Calu3 (cell line): Measurements from ENCODE around the gene H2AZ2. TPM values are rescaled to one million over a fixed set of nuclear protein-coding genes. Genes with fewer than 3 reads are reported as not detected.

Source experiments
- Bru-seq: library from RNA; stranded (reverse); fragments of 400-500 nt; gene quantifications from one replicate; lab custom pipeline; 2021; lab: Mats Ljungman, UMichigan
- BruChase-seq, 2 experiments: library from RNA; stranded (reverse); fragments of 400-500 nt; gene quantifications; one replicate each; lab custom pipeline; 2021; lab: Mats Ljungman, UMichigan
- BruUV-seq: library from RNA; stranded (reverse); fragments of 400-500 nt; replicated peaks from 2 replicates; lab custom pipeline; 2021; lab: Mats Ljungman, UMichigan
- CTCF ChIA-PET: fragments of 300-600 bp; sonication (Branson Sonifier 250); formaldehyde crosslinking; loops from one replicate; lab custom pipeline; 2022; ENCODE audit warnings: antibody characterized with exemption; lab: Charles Lee
- DNase-seq: peaks from one replicate; pipeline ENCODE4 v3.0.0; 2022
- H3K27ac Mint-ChIP-seq: one replicate; pipeline ENCODE4 v1.8.0; 2022; ENCODE audit warnings: mixed read lengths; ENCODE audit not compliant: unreplicated experiment
- H3K27me3 Mint-ChIP-seq: one replicate; pipeline ENCODE4 v1.8.0; 2022; ENCODE audit warnings: mixed read lengths; ENCODE audit not compliant: unreplicated experiment
- H3K36me3 Mint-ChIP-seq: one replicate; pipeline ENCODE4 v1.8.0; 2022; ENCODE audit warnings: mild to moderate bottlenecking, moderate library complexity, mixed read lengths; ENCODE audit not compliant: insufficient read depth, unreplicated experiment
- H3K4me1 Mint-ChIP-seq: one replicate; pipeline ENCODE4 v1.8.0; 2022; ENCODE audit warnings: mild to moderate bottlenecking, low read depth, mixed read lengths; ENCODE audit not compliant: unreplicated experiment
- H3K4me3 Mint-ChIP-seq: one replicate; pipeline ENCODE4 v1.8.0; 2022; ENCODE audit warnings: mild to moderate bottlenecking, low read depth, moderate library complexity, mixed read lengths; ENCODE audit not compliant: unreplicated experiment
- H3K9me3 Mint-ChIP-seq: one replicate; pipeline ENCODE4 v1.8.0; 2022; ENCODE audit warnings: low read depth, mixed read lengths; ENCODE audit not compliant: unreplicated experiment
- intact Hi-C: fragments of 100-400 bp; cut with micrococcal nuclease; formaldehyde crosslinking; loops from one replicate; pipeline ENCODE4 v1.10.0; 2022; ENCODE audit not compliant: unreplicated experiment
- long read RNA-seq: library from polyadenylated mRNA; stranded (forward); transcript quantifications from one replicate; pipeline ENCODE4 v2.0.0, GENCODE V29; 2022
- total RNA-seq: library from RNA; stranded (reverse); gene quantifications from 2 replicates; pipeline ENCODE4 v1.2.3, GENCODE V29; 2022
- TF ChIP-seq, protein P1 (sequence below): fragments of 200-600 bp; IDR thresholded peaks from one replicate; pipeline ENCODE4 v1.8.0; 2022; ENCODE audit warnings: antibody characterized with exemption; ENCODE audit not compliant: unreplicated experiment

Gene H2AZ2
- 300 and 371 TPM in 2 replicates for total RNA-seq
- Bru-seq, nascent RNA, result percentile 96 among the genes with signal in this experiment
- percentile 98 among the genes with signal in this experiment for BruChase-seq, experiment 1, labeled RNA remaining after a 6-hour chase
- percentile 98 among the genes with signal in this experiment for BruChase-seq, experiment 2, labeled RNA remaining after a 2-hour chase
- long read RNA-seq, transcript H2AFV-202 (5 exons, 752 nt), result major isoform, 337 of 461 reads
- long read RNA-seq, transcript H2AFV-204 (4 exons, 687 nt), result minor isoform, 22 of 461 reads
- long read RNA-seq, transcript H2AFV-203 (4 exons, 596 nt), result minor isoform, 13 of 461 reads
- long read RNA-seq, transcript H2AFV-205 (4 exons, 628 nt), result minor isoform, 27 of 461 reads
- long read RNA-seq, partial matches to known transcripts, result 23 of 461 reads
- long read RNA-seq, other reads (novel, unspliced or antisense), result 30 of 461 reads

GRCh38 chr7:44847920-44848634, at the start of gene H2AZ2:
Gene H2AZ2, minus strand, starts transcription at chr7:44848087. Its CDS starts 116 bp downstream, at chr7:44847971.
- BruUV-seq, result no TSS peak
- peak; percentile 100 for DNase-seq
- intact Hi-C loops, result loop anchor here (1.0 to 5.0 kb wide), 3 partner anchors 49 to 260 kb away; no protein-coding TSS in a partner anchor
- TF ChIP-seq, protein P1, sequence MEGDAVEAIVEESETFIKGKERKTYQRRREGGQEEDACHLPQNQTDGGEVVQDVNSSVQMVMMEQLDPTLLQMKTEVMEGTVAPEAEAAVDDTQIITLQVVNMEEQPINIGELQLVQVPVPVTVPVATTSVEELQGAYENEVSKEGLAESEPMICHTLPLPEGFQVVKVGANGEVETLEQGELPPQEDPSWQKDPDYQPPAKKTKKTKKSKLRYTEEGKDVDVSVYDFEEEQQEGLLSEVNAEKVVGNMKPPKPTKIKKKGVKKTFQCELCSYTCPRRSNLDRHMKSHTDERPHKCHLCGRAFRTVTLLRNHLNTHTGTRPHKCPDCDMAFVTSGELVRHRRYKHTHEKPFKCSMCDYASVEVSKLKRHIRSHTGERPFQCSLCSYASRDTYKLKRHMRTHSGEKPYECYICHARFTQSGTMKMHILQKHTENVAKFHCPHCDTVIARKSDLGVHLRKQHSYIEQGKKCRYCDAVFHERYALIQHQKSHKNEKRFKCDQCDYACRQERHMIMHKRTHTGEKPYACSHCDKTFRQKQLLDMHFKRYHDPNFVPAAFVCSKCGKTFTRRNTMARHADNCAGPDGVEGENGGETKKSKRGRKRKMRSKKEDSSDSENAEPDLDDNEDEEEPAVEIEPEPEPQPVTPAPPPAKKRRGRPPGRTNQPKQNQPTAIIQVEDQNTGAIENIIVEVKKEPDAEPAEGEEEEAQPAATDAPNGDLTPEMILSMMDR, result no peak
- Mint-ChIP-seq H3K4me3 (peak within 1 kb of the TSS; percentile 82), H3K27me3 (no peaks in the 10 kb centered on the region), H3K27ac (peak within 1 kb of the TSS; percentile 98), H3K9me3 (no peaks in the 10 kb centered on the region), H3K36me3 (peaks cover 39% of the 10 kb centered on the region), H3K4me1 (peaks cover 26% of the 10 kb centered on the region)
- CTCF ChIA-PET, result interaction anchor here (0.5 to 2.6 kb wide), 12 partner anchors 9 to 300 kb away, joined by 3 to 9 read pairs (median 4); partner anchors contain the start of gene ZMIZ2

DNA sequence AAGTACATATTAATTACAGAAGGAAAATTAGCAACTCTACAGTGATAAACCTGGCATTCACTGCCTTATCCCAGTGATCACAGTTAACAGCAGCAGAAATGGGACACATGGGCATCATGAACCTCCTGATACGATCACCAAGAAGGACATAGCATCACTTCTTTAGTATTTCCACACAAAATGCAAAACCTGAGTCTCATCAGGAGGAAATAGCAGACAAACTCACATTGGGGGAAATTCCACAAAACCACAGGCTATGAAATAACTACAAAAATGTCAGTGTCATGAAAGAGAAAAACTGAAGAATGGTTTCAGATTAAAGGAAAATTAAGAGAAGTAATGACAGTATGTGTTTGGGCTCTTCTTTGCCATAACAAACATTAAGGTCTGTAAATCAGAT, 49.4 kb upstream of the H2AZ2 start:
- no TSS peak for BruUV-seq
- Mint-ChIP-seq H3K27ac (no peak overlapping the region), H3K4me1 (no peaks in the 10 kb centered on the region), H3K27me3 (no peaks in the 10 kb centered on the region), H3K36me3 (no peaks in the 10 kb centered on the region), H3K9me3 (no peaks in the 10 kb centered on the region), H3K4me3 (no peak overlapping the region)
- no peak for DNase-seq
- CTCF ChIA-PET, result no interaction called here
- intact Hi-C loops, result no loop called here
- TF ChIP-seq, protein P1, result no peak

DNA sequence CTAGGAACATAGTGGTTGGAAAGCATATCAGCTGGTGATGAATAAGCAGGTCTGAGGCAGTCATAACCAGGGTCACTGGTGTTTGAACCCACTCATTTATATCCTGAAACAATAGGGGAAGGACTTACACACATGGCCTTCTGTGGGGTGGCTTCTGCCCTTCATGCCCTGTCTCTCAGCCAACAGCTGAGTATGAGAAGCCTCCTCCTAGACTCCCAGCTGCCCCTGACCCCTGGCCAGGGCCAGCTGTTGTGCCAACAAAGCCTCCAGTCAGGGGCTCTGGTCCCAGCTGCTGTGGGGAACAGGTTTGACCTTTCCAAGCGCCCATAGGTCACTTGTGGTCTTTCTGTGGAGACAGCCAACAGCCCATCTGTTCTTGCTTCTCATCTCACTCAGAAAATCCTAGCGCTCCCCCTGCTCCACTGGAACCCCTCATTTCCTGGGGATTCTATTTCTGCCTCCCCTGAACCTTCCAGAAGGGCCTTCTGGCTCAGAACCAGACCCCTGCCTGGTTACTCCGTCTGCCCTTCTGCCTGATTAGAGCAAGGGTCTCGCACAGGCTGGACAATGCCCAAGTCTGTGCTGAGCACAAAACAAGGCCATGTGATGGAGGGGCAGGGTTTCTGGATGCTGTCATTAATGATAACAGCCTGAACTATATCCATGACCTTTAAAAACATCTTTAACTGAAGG, 47.1 kb upstream of the H2AZ2 start:
- no peaks in the 10 kb centered on the region for H3K9me3 Mint-ChIP-seq

More for the DNA sequence above, 47.1 kb upstream of the H2AZ2 start:
- BruUV-seq, result no TSS peak
- CTCF ChIA-PET, result interaction anchor here (0.6 kb wide), 1 partner anchor 49 kb away, joined by 3 read pairs; no protein-coding TSS in a partner anchor
- TF ChIP-seq, protein P1, result no peak
- H3K36me3 Mint-ChIP-seq, result no peaks in the 10 kb centered on the region
- H3K27me3 Mint-ChIP-seq, result no peaks in the 10 kb centered on the region
- H3K4me1 Mint-ChIP-seq, result no peaks in the 10 kb centered on the region
- no peak overlapping the region for H3K27ac Mint-ChIP-seq
- intact Hi-C loops, result no loop called here
- no peak overlapping the region for H3K4me3 Mint-ChIP-seq
- no peak for DNase-seq
